ENCODE measurements around the gene RPP25L. TPM values are rescaled to one million over a fixed set of nuclear protein-coding genes. Genes with fewer than 3 reads are reported as not detected.

The RPP25L gene
- total and polyA plus RNA-seq, 2 donors from 2014 or later: 21.9 to 73.8 TPM

DNA sequence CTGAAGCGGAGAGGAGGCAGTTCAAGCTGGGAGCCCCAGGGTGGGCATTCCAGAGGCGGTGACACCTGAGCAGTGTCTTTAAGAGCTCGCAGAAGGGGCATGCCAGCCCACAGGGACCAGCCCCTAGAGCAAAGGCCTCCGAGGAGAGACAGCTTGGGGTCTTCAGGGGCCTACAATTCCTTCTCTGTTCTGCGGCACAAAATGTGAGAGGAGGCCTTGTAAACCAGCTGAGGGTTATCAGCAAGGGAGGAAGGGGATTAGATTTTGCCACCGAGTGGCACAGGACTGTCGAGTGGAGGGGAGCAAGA is 26.2 kb upstream of the RPP25L start:
- Histone ChIP-seq H3K36me3 (ENCODE audit: control insufficient read depth in 2 of 3, insufficient read depth in 3 of 3, low read length in 3 of 3) (peaks cover 2 to 7% (median 2%) of the 10 kb centered on the region in 3 donors), H3K9ac (ENCODE audit: low read length in 3 of 3) (peak overlapping the region; percentile 78 to 90 (median 78)), H3K27me3 (ENCODE audit: control insufficient read depth, insufficient read depth, low read length) (no peaks in the 10 kb centered on the region), H3K27ac (ENCODE audit: low read depth in 2 of 2, low read length in 2 of 2) (peak overlapping the region; percentile 74 to 87), H3K4me3 (ENCODE audit: low read length in 3 of 3) (peak overlapping the region; percentile 80 to 88 (median 85)), H3K9me3 (ENCODE audit: control insufficient read depth in 2 of 3, insufficient read depth in 1 of 3, low read length in 3 of 3) (no peaks in the 10 kb centered on the region), H3K4me1 (ENCODE audit: control insufficient read depth in 2 of 3, insufficient read depth in 2 of 3, low read depth in 1 of 3, low read length in 3 of 3) (peaks cover 0 to 21% (median 2%) of the 10 kb centered on the region in 3 donors)
- FAIRE-seq (no peak), DNase-seq (no peak)
- intact Hi-C loops (cut with DNase I): no loop called here
- TF ChIP-seq, protein P1, sequence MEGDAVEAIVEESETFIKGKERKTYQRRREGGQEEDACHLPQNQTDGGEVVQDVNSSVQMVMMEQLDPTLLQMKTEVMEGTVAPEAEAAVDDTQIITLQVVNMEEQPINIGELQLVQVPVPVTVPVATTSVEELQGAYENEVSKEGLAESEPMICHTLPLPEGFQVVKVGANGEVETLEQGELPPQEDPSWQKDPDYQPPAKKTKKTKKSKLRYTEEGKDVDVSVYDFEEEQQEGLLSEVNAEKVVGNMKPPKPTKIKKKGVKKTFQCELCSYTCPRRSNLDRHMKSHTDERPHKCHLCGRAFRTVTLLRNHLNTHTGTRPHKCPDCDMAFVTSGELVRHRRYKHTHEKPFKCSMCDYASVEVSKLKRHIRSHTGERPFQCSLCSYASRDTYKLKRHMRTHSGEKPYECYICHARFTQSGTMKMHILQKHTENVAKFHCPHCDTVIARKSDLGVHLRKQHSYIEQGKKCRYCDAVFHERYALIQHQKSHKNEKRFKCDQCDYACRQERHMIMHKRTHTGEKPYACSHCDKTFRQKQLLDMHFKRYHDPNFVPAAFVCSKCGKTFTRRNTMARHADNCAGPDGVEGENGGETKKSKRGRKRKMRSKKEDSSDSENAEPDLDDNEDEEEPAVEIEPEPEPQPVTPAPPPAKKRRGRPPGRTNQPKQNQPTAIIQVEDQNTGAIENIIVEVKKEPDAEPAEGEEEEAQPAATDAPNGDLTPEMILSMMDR (IDR thresholded peaks at IDR 0.05; ENCODE audit: borderline replicate concordance, extremely low read depth, insufficient read depth): no peak

- H3K9ac ChIP-seq (ENCODE audit: low read length in 3 of 3): peak within 1 kb of the TSS; percentile 78 to 90 (median 89)
Observed at GRCh38 chr9:34637356-34638137, 25.6 kb upstream of the RPP25L start, which contains the start of gene SIGMAR1. Gene SIGMAR1 (minus strand): TSS chr9:34637787. CDS start chr9:34637697, 90 bp downstream.

DNA sequence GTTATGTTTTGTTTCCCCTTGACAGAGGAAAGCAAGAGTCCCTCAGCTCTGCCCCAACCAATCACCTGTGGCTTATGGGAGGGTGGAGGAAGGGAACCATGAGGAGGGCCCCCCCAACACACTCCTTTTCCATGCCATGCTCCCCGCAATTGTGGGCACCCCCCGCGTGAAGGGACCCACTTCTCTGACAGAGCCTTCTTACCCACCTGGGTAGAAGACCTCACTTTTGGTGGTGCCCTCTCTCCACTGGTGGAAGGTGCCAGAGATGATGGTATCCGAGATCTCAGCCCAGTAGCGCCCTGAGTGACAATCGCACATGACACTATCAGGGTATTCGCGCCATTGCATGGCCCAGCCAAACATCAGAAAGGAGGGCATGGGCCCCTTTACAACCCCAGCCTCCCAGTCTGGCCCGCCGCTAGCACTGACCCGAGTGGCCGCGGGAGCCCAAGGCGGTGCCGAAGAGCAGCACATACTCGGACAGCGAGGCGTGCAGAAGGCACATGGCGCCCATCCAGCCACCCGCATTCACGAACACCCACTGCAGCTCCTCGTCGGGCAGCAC is 25.0 kb upstream of the RPP25L start:
- no peak for FAIRE-seq
- intact Hi-C loops (cut with DNase I): no loop called here
- TF ChIP-seq, protein P1 (IDR thresholded peaks at IDR 0.05; ENCODE audit: borderline replicate concordance, extremely low read depth, insufficient read depth): no peak

More at GRCh38 chr9:34637356-34638137, 25.6 kb upstream of the RPP25L start, which contains the start of gene SIGMAR1:
- H3K4me3 ChIP-seq (ENCODE audit: low read length in 3 of 3): peak within 1 kb of the TSS; percentile 80 to 88 (median 85)
- FAIRE-seq: no peak
- intact Hi-C loops (cut with DNase I): no loop called here
- no peaks in the 10 kb centered on the region for H3K27me3 ChIP-seq (ENCODE audit: control insufficient read depth, insufficient read depth, low read length)
- TF ChIP-seq, protein P1 (IDR thresholded peaks at IDR 0.05; ENCODE audit: borderline replicate concordance, extremely low read depth, insufficient read depth): no peak
- peaks cover 2 to 7% (median 2%) of the 10 kb centered on the region in 3 donors for H3K36me3 ChIP-seq (ENCODE audit: control insufficient read depth in 2 of 3, insufficient read depth in 3 of 3, low read length in 3 of 3)
- no peaks in the 10 kb centered on the region for H3K9me3 ChIP-seq (ENCODE audit: control insufficient read depth in 2 of 3, insufficient read depth in 1 of 3, low read length in 3 of 3)
- H3K27ac ChIP-seq (ENCODE audit: low read depth in 2 of 2, low read length in 2 of 2): peak within 1 kb of the TSS; percentile 74 to 87
- peaks cover 0 to 21% (median 2%) of the 10 kb centered on the region in 3 donors for H3K4me1 ChIP-seq (ENCODE audit: control insufficient read depth in 2 of 3, insufficient read depth in 2 of 3, low read depth in 1 of 3, low read length in 3 of 3)
- DNase-seq: peak; percentile 95 to 97 (median 97)

More for the DNA sequence above, 25.0 kb upstream of the RPP25L start:
- H3K27ac ChIP-seq (ENCODE audit: low read depth in 2 of 2, low read length in 2 of 2): peak overlapping the region in 1 of 2 donors; percentile 60
- no peaks in the 10 kb centered on the region for H3K9me3 ChIP-seq (ENCODE audit: control insufficient read depth in 2 of 3, insufficient read depth in 1 of 3, low read length in 3 of 3)
- peaks cover 0 to 21% (median 2%) of the 10 kb centered on the region in 3 donors for H3K4me1 ChIP-seq (ENCODE audit: control insufficient read depth in 2 of 3, insufficient read depth in 2 of 3, low read depth in 1 of 3, low read length in 3 of 3)
- peak overlapping the region; percentile 10 to 89 (median 55) for H3K9ac ChIP-seq (ENCODE audit: low read length in 3 of 3)
- H3K4me3 ChIP-seq (ENCODE audit: low read length in 3 of 3): peak overlapping the region; percentile 44 to 88 (median 73)
- H3K27me3 ChIP-seq (ENCODE audit: control insufficient read depth, insufficient read depth, low read length): no peaks in the 10 kb centered on the region
- no peak for DNase-seq
- peaks cover 2 to 7% (median 2%) of the 10 kb centered on the region in 3 donors for H3K36me3 ChIP-seq (ENCODE audit: control insufficient read depth in 2 of 3, insufficient read depth in 3 of 3, low read length in 3 of 3)
